GM19023 (cell line): ENCODE measurements around the gene SPEN.

ENCODE experiments used
- ATAC-seq: cut with Tn5 transposase; IDR thresholded peaks from one replicate; pipeline ENCODE4 v1.9.1; 2021; ENCODE audit warnings: mild to moderate bottlenecking, moderate library complexity; ENCODE audit not compliant: unreplicated experiment

SPEN gene

GRCh38 chr1:15946571-15947381 lies 99.3 kb downstream of the SPEN start:
- no peak for ATAC-seq

GRCh38 chr1:15947382-15948090 lies 100.0 kb downstream of the SPEN start:
- ATAC-seq = no peak

- no peak for ATAC-seq
These were observed 100.6 kb downstream of the SPEN start for GRCh38 chr1:15948091-15948591.

GRCh38 chr1:15948595-15949452 lies 101.3 kb downstream of the SPEN start:
- peak; percentile 12 for ATAC-seq

GRCh38 chr1:15949453-15950245 lies 102.1 kb downstream of the SPEN start:
- peak; percentile 70 for ATAC-seq

- no peak for ATAC-seq
These were observed 102.8 kb downstream of the SPEN start for GRCh38 chr1:15950302-15950701.

GRCh38 chr1:15950763-15951295 lies 103.3 kb downstream of the SPEN start:
- no peak for ATAC-seq

GRCh38 chr1:15951341-15952153 lies 104.0 kb downstream of the SPEN start:
- no peak for ATAC-seq

GRCh38 chr1:15952317-15953258 lies 105.1 kb downstream of the SPEN start:
- ATAC-seq = no peak

- no peak for ATAC-seq
These were observed 105.8 kb downstream of the SPEN start for GRCh38 chr1:15953294-15953771.

GRCh38 chr1:15953791-15954241 lies 106.3 kb downstream of the SPEN start:
- no peak for ATAC-seq

GRCh38 chr1:15954316-15954715 lies 106.8 kb downstream of the SPEN start:
- ATAC-seq = no peak

GRCh38 chr1:15955552-15955951 lies 108.0 kb downstream of the SPEN start:
- ATAC-seq = no peak

GRCh38 chr1:15956150-15956549 lies 108.6 kb downstream of the SPEN start:
- ATAC-seq = no peak

- ATAC-seq = no peak
These were observed 110.0 kb downstream of the SPEN start for GRCh38 chr1:15957221-15958095.

- no peak for ATAC-seq
These were observed 110.6 kb downstream of the SPEN start for GRCh38 chr1:15958111-15958510.

- ATAC-seq = no peak
These were observed 111.3 kb downstream of the SPEN start for GRCh38 chr1:15958793-15959192.
